NCI-H345 treated with DMSO at 0.1 percent for 48 hours (cell line): ENCODE data around the gene OR52B4.
"Not testable (repeated sequence)": the region's sequence is repeated elsewhere in the genome, so short reads cannot be mapped to it uniquely, and the experiment has no call there.

Source experiments
- DNase-seq: peaks from one replicate; lab custom pipeline; 2025; ENCODE audit not compliant: unreplicated experiment; lab: John Stamatoyannopoulos, UW

The OR52B4 gene

GRCh38 chr11:4368286-4368685, at the start of gene OR52B4:
Gene OR52B4 (minus strand): TSS chr11:4368386. CDS start chr11:4368295, 91 bp downstream.
- no peak for DNase-seq

DNA sequence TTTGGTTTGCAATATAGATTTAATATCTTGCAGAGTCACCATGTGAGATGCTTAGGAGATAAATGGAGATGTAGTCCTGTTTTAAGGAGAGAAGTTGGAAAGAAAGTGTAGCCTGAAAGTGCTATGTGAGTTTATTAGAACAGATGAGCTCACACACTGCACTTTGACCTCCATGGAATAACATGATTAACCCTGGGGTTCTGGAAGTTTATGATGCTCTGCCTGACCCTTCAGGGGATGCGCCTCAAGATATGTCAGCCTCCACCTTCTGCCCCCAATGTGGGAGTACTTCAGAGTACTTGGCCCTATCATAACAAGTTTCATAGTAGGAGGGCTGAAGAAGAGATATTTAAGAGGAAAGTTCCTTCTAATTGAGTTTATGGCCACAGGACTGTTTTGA, 48.6 kb upstream of the OR52B4 start:
- no peak for DNase-seq

- DNase-seq = no peak
Observed at GRCh38 chr11:4416306-4416705, 48.1 kb upstream of the OR52B4 start.

DNA sequence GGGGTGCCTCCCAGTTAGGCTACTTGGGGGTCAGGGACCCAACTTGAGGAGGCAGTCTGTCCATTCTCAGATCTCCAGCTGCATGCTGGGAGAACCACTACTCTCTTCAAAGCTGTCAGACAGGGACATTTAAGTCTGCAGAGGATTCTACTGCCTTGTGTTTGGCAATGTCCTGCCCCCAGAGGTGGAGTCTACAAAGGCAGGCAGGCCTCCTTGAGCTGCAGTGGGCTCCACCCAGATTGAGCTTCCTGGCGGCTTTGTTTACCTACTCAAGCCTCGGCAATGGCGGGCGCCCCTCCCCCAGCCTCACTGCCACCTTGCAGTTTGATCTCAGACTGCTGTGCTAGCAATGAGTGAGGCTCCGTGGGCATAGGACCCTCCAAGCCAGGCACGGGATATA, 38.0 kb upstream of the OR52B4 start:
- not testable (repeated sequence) for DNase-seq

GRCh38 chr11:4393858-4394223, 25.7 kb upstream of the OR52B4 start:
- DNase-seq = no peak

GRCh38 chr11:4393209-4393857, 25.1 kb upstream of the OR52B4 start, which contains the start of gene TRIM21:
Gene TRIM21 (minus strand): TSS chr11:4393702. CDS start chr11:4390409, 3,293 bp downstream.
- peak; percentile 44 for DNase-seq

GRCh38 chr11:4388221-4388620, 20.0 kb upstream of the OR52B4 start:
- DNase-seq = no peak

GRCh38 chr11:4385978-4386740, 18.0 kb upstream of the OR52B4 start:
- DNase-seq = no peak

DNA sequence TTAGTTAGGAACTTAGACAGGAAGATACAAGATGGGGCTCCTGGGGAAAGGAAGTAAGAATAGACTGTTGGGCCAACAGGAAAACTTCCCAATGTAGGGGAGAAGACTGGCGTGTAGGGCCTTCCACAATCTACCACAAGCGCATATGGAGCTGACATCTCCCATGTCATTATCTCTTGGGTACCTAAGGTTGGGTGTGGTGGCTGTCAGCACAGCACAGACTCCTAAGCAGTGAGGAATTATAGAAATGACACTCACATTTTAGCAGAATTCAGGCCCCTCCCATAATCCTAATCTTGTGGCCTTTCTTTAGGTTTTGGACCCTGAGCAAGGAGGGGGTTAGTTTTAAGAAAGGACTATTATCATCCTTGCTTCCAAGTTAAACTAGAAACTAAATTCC, 13.7 kb upstream of the OR52B4 start:
- no peak for DNase-seq

- DNase-seq = no peak
Observed at GRCh38 chr11:4375431-4376140, 7.4 kb upstream of the OR52B4 start.

GRCh38 chr11:4370166-4370565, 2.0 kb upstream of the OR52B4 start:
- no peak for DNase-seq

- DNase-seq = not testable (repeated sequence)
Observed at GRCh38 chr11:4348142-4348541, 20.0 kb downstream of the OR52B4 start.

DNA sequence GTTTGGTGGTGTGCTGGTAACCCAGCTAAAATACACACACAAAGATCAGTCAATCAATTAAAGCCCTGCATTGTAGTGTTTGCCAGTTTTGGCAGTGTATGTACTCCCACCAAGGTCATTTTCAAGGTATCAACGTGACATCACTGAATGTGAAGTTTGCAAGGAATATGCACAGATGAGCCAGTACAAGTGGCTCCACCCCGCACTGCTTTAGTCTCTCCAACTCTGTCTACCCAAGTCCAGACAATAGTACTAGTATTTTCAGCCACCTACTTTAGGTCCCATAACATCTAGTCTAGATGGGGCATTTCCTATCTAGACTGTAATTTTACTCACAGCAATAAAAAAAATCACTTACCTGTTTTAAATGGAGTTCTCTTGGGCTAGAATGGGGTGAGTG, 22.8 kb downstream of the OR52B4 start:
- not testable (repeated sequence) for DNase-seq

DNA sequence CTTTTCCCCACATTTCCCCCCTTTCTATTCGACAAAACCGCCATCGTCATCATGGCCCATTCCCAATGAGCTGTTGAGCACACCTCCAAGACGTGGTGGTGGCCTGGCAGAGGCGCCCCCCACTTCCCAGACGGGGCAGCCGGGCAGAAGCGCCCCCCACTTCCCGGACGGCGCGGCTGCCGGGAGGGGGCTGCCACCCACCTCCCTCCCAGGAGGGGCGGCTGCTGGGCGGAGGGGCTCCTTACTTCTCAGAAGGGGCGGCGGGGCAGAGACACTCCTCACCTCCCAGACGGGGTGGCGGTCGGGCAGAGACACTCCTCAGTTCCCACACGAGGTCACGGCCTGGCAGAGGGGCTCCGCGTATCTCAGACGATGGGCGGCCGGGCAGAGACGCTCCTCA, 33.8 kb downstream of the OR52B4 start:
- not testable (repeated sequence) for DNase-seq
